NCI-H524 (cell line): Measurements from ENCODE around the gene CD300A.
"Not testable (repeated sequence)": the region's sequence is repeated elsewhere in the genome, so short reads cannot be mapped to it uniquely, and the experiment has no call there.

Experiments used
- DNase-seq, 2 experiments: peaks; one replicate each; lab custom pipeline; 2025; lab: John Stamatoyannopoulos, UW

The CD300A gene

DNA sequence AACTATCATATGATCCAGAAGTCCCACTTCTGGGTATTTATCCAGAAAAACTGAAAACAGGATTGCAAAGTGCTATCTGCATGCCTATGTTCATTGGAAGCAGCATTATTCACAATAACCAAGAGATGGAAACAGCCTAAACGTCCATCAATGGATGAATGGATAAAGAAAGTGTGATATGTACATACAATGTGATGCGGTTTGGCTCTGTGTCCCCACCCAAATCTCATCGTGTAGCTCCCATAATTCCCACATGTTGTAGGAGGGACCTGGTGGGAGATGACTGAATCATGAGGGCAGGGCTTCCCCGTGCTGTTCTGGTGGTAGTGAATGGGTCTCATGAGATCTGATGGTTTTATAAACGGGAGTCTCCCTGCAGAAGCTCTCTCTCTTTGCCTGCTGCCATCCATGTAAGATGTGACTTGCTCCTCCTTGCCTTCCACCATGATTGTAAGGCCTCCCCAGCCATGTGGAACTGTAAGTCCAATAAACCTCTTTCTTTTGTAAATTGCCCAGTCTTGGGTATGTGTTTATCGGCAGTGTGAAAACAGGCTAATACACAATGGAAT, 52.1 kb downstream of the CD300A start:
- DNase-seq = not testable (repeated sequence)

DNA sequence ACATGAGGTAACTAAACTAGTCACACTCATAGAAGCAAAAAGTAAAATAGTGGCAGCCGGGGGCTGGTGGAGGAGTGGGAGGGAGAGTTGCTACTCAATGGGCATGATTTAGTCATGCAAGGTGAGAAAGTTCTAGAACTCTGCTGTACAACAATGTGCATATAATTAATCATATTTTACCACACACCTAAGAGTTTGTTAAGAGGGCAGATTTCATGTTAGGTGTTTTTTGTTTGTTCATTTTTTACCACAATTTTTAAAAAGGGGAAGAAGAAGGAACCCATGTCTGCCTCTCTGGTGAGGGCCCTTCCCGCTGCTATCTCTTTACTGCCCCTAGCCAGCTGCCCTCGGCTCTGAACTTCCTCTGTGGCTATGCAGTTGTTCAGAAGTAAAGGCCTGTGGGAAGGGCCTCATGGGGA, 53.6 kb downstream of the CD300A start:
- DNase-seq = no peak

DNA sequence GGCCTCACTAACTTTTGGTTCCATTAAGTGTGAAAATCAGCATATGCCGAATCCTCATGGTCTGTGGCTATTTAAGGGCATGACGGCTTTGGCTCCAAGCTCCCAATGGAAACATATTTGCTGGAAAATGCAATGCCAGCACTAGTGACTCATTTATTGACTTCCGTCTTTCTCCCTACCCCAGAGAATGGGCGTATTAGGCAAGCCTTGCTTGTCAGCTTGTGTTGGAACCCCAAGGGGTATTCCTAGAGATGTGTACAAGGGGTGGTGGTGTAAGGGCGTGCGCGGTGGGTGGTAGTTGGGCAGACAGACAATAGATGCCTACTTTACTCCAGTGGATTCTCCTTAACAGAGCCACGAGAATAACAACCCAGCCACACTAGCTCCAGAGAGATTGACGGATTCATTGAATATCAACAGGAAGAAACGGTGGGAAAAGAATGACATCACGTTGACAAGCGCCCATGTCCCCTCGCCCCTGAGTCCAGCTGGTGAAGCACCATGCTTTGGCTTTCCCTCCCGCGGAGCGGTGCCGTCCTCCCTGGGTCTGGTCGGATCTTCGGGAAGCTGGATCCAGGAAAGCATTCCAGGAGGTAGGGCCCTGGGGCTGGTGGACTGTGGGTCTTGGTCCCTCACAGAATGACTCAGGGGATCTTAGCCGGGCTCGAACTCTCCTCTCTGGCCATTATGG, 54.5 kb downstream of the CD300A start:
- DNase-seq = no peak

DNA sequence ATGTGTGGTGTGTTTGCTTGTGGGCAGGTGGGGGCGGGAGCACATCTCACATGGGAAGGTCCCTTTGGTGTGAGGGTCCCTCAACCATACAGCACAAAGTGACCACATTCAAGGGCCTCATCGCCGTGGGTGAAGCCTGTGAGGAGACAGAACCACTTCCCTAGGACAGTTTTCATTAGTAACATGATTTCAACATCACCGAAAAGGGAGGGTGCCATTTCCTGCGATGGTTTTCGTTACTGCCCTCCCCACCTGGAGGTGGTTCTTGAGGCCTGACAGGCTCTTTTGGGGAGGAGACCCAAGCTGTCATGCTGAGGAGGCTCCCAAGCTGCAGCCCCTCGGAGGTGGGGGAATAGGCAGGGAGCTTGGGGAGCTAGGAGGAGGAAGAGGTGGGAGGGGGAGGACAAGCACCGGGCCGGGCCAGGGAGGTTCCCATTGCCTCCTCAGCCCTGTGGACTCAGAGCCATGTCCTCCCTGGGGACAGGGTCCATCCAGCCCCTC, 55.3 kb downstream of the CD300A start:
- DNase-seq = no peak

DNA sequence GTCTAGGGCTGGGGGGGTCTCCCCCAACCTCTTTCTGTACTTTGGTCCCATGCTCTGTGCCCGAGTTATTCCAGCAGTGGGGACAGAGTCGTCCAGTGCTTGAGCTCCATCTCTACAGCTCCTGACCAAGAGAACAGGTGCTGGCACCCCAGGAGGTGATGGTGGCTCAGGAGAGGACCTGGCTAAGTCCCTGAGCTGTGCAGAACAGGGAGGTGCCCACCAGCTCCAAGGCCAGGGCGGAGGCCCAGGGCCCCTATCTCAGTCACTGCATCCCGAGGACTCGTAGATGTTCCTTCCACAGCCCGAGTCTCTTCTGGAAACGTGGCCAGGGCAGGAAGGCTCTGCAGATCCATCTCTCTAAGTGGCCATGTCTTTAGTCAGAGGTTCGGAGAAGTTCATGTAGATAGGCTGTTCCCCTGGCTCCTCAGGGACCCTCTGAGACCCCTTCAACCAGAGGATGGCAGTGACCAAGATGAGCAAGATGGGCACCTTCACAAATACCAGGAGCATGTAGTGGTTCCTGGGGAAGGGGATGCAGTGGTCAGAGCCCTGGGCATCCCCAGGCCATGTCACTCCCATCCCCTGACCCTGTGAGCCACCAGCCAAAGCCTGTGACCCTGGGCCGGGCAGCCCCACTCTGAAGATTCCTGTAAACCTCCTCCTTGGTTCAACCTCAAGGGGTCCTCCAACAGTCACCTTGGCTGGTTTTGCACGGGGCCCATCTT, 56.1 kb downstream of the CD300A start:
- DNase-seq = no peak

DNA sequence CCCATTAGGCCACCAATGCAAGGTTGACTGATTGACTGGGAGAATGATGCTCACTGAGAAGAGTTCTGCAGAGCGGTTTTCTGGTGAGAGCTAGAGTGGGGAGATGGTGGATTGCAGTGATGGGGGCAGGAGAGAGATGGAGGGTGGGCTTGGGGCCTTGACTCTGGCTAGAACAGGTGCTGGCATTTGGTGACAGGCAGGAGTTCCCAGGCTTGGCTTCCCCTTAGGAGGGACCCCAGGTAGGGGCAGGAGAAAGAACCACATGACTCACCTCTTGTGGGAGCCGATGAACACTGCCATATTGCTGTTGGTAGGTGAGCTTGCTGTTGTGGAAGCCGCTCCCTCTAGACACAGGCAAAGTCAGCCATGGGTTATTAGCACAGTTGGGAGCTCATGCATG, 56.9 kb downstream of the CD300A start:
- DNase-seq = no peak

DNA sequence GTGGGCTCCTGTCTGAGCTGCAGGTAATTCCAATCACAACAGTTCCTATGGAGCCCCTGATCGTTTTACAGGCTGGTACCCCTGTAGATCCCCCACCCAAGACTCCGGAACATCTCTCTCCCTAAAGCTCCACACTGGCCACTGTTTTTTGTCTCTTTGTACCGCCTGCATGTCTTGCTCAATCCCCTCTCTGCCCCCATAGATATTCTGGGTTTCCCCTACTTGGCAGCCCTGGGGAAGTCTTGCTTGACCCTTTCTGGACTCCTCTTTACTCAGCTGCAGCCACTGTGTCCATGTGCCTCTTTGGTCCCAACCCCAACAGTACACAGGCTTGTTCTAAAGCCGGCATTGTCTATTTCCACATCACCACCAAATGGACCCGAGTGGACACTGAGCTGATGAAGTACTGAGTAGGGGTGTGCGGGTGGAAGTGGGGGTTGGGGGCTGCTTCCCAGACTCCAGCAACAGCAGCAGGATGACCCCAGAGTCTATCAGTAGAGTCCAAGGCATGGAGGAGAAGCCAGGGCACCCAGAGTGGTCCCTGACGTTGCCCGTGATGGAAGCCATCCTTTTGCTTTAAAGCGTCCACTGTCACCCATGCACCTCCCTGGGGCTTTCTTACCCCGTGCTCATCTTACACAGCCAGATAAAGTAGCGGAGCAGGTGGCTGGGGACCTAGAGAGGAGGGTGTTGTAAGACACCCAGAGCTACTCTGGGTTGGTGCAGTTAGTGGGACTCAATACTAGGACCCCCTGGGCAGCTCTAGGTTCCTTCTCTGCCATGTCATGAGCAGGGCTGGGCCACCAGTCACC, 58.4 kb downstream of the CD300A start:
- no peak for DNase-seq

DNA sequence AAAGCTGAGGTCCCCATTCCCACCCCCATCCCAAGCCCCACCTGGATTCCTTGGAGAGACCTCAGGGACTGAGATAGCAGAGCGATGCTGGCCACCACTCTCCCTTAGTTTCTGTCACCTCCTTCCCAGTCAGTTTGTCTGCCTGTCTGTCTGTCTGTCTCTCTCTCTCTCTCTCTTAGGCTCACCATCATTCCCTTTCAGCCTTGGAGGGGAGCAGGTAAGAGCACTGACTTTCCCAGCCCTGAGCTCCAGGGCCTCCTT, 59.0 kb downstream of the CD300A start:
- DNase-seq = no peak

DNA sequence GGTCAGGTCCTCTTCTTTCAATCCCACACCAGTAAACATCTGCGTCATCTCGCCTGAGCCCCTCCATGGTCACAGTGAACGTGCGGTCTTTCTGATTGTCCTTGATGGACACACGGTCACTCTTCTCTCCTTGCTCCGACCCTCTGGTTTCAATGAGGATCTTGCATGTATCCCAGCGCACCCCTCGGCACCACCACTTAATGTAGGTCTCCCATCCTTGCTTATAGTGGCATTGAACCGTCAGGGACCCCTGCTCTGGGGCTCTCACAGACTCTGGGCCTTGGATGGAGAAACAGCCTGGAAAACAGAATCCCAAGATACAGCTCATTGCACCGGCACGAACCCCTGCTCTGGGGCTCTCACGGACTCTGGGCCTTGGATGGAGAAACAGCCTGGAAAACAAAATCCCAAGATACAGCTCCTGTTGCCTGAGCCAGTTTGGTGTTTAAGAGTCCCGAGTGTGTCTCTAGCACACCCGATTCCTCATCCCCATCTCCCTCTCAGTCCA, 59.4 kb downstream of the CD300A start:
- DNase-seq = no peak

DNA sequence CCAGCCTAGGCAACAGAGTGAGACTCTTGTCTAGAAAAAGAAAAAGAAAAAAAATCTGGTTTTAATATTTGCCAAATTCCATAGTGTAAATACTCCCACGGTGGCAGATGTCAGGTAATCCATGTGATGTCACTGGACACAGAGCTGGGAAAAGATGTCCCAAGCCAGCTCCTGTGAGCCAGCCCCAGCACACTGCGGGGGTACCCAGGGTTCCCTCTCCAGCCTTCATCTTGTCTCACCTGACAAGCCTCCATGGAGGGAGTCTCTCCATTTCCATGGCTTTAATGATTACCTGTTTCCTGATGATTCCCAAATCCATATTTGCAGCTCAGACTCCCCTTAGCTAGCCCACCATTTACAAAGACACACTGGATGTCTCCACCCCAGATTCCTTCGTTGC, 60.2 kb downstream of the CD300A start:
- no peak for DNase-seq

DNA sequence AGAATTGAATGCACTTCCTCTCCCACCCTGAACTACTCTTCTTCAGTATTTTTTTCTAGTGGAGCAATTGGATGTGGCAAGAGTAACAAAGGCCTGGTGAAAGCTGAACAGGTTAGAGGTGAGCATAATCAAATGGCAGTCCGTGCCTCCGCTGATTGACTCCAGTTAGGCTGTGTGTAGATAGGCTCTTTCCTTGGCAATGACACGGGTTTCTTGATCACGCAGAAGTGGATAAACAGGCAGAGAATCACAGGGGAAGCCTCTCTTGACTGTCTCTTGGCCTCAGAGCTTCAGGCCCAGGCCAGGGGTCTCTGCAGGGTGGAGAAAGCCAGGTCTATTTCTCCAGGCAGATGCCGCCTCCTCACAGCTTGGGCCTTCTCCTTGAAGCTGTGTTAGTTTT, 60.6 kb downstream of the CD300A start:
- no peak for DNase-seq

DNA sequence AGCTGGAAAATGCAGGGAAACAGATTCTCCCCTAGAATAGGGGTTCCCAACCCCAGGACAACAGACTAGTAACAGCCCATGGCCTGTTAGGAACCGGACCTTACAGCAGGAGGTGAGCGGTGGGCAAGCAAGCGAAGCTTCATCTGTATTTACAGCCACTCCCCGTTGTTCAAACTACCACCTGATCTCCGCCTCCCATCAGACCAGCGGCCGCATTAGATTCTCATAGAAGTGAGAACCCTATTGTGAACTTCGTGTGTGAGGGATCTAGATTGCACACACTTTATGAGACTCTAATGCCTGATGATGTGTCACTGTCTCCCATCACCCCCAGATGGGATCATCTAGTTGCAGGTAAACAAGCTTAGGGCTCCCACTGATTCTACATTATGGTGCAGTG, 61.3 kb downstream of the CD300A start:
- DNase-seq = no peak

DNA sequence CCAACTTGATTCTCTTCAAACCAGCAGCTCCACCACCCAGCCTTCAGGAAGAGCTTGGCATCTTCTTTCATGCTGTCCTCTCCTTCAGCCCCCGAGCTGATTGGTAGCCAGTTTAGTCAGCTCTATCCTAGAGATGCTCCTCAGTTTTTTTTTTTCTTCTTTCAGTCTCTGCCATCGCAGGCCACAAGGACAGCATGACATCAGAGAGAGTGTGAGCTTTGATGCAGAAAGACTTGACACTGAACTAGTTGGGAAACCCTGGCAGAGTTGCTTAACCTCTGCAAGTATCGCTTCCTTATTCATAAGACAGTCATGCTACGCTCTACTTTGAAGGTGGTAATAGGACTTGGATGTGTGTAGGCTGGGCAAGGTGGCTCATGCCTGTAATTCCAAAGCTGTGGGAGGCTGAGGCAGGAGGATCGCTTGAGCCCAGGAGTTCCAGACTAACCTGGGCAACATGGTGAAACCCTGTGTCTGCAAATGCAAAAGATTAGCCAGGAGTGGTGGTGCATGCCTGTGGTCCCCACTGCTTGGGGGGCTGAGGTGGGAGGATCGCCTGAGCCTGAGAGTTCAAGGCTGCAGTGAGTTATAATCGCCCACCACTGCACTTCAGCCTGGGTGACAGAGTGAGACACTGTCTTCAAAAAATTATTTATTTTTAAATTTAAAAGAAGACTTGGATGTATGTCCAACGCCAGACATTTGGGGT, 62.2 kb downstream of the CD300A start:
- DNase-seq = no peak

DNA sequence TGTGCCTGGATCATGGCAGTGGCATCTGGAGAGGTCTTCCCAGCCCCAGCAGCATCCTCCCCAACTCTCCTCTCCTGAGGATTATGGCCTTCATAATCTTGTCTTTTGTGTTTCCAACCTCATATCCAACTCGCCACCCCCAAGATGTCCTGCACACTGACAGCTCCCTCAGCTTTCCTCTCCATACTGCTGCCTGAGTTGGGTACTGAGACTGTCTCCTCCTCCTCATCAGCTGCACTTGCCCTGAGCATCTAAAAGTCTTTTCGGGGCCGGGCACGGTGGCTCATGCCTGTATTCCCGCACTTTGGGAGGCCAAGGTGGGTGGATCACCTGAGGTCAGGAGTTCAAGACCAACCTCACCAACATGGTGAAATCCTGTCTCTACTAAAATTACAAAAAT, 62.8 kb downstream of the CD300A start:
- DNase-seq = no peak

DNA sequence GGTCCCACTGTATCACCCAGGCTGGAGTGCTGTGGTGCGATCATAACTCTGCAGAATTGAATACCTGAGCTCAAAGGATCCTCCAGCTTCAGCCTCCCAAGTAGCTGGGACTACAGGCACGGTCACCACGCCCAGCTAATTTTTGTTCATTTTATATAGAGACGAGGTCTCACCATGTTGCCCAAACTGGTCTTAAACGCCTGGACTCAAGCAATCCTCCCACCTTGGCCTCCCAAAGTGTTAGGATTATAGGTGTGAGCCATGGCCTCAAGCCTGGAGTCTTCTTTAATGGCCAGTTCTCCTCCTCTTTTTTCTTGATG, 64.4 kb downstream of the CD300A start:
- DNase-seq = no peak

DNA sequence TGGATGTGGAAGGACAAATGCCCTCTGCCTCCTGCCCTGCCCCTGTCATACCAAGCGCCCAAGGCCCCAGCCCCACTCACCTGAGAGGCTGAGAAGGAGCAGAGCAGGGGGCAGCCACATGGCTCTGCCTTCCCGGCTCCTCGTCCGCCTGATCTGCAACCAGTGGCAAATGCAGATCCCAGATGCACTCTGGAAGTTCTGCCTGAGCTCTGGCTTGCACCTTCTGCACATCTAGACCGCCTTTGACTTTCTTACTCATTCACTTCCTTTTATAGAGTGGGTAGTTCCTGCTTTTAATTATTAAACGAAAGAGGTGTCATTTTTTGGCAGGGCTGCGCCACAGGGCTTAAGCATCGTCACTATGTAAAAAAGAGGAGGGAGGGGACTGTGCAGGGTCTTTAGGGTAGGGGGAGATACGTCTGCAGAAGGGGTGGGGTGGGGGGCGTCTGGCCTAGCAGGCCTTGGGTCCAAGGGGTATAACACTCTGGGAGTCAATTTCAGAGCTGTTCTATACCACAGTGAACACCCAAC, 64.9 kb downstream of the CD300A start, which contains the start of gene CD300LB:
Gene CD300LB (minus strand): TSS at position 245 of the 531 bp plus-strand sequence. CDS start 125 bp downstream, at position 120.
- no peak for DNase-seq

DNA sequence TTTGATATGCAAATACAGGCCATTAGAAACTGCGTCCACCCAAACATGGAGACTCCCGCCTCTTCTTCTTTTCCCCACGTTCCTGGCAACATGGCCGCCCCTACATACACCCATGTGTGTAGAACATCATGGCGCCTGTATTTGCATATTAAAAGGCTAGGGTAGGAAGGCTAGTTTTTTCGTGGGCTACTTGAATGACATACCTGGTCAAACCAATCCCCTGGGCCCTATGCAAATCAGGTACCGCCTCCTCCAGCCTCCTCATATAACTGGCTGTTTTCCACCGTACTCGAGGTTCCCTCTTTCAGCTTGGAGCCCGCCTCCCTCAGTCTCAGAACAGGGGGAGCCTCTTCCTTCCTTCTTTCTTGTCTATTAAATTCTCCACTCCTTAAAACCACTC, 65.7 kb downstream of the CD300A start:
- DNase-seq = no peak
